IPS DF 4.7 (cell line): ENCODE results near the gene TP53I3.
"Not testable (repeated sequence)": the region's sequence is repeated elsewhere in the genome, so short reads cannot be mapped to it uniquely, and the experiment has no call there.

Experiments used
- DNase-seq: peaks from one replicate; pipeline ENCODE4 v3.0.0-alpha.2; 2013; ENCODE audit warnings: low spot score; ENCODE audit errors: extremely low read depth

TP53I3 gene

GRCh38 chr2:24084386-24085199 lies at the start of gene TP53I3:
TP53I3 (minus strand) TSS chr2:24084834; CDS start chr2:24084326, 508 bp downstream.
- DNase-seq: no peak

- DNase-seq: no peak
Observed at GRCh38 chr2:24132543-24132942, 47.9 kb upstream of the TP53I3 start.

- DNase-seq: no peak
Observed at GRCh38 chr2:24125956-24126355, 41.3 kb upstream of the TP53I3 start.

- no peak for DNase-seq
Observed at GRCh38 chr2:24123922-24124580, 39.4 kb upstream of the TP53I3 start.

- DNase-seq: no peak
Observed at GRCh38 chr2:24123195-24123921, 38.7 kb upstream of the TP53I3 start, which contains the start of the genes FAM228B and PFN4. FAM228B (plus strand) TSS chr2:24123469; CDS start chr2:24124362, 893 bp downstream. PFN4 (minus strand) TSS chr2:24123334; CDS start chr2:24122535, 799 bp downstream.

- no peak for DNase-seq
Observed at GRCh38 chr2:24122366-24123194, 37.9 kb upstream of the TP53I3 start.

GRCh38 chr2:24121469-24121868 lies 36.8 kb upstream of the TP53I3 start:
- no peak for DNase-seq

- no peak for DNase-seq
Observed at GRCh38 chr2:24121066-24121465, 36.4 kb upstream of the TP53I3 start.

- DNase-seq: no peak
Observed at GRCh38 chr2:24117902-24118301, 33.3 kb upstream of the TP53I3 start.

GRCh38 chr2:24115057-24115456 lies 30.4 kb upstream of the TP53I3 start:
- DNase-seq: no peak

- DNase-seq: no peak
Observed at GRCh38 chr2:24111407-24111901, 26.8 kb upstream of the TP53I3 start.

GRCh38 chr2:24110660-24111303 lies 26.1 kb upstream of the TP53I3 start:
- no peak for DNase-seq

GRCh38 chr2:24109431-24109830 lies 24.8 kb upstream of the TP53I3 start:
- DNase-seq: not testable (repeated sequence)

GRCh38 chr2:24107336-24107735 lies 22.7 kb upstream of the TP53I3 start:
- DNase-seq: no peak

GRCh38 chr2:24106786-24107185 lies 22.2 kb upstream of the TP53I3 start:
- no peak for DNase-seq

GRCh38 chr2:24105816-24106215 lies 21.2 kb upstream of the TP53I3 start:
- DNase-seq: no peak

- DNase-seq: no peak
Observed at GRCh38 chr2:24104906-24105305, 20.3 kb upstream of the TP53I3 start.

- no peak for DNase-seq
Observed at GRCh38 chr2:24104110-24104650, 19.5 kb upstream of the TP53I3 start.

- DNase-seq: no peak
Observed at GRCh38 chr2:24102677-24103076, 18.0 kb upstream of the TP53I3 start.

- DNase-seq: no peak
Observed at GRCh38 chr2:24101992-24102391, 17.4 kb upstream of the TP53I3 start.
